Endodermal cell (in vitro differentiated cells): Measurements from ENCODE around the gene TARM1. TPM values are rescaled to one million over a fixed set of nuclear protein-coding genes. Genes with fewer than 3 reads are reported as not detected.

Experiments used
- DNase-seq: peaks from one replicate; pipeline ENCODE4 v3.0.0-alpha.2; 2017
- H3K27ac ChIP-seq: 2 replicates; pipeline ENCODE4 v1.5.1; 2013; ENCODE audit warnings: mild to moderate bottlenecking, low read depth, low read length, moderate library complexity
- H3K27me3 ChIP-seq: 2 replicates; pipeline ENCODE4 v1.6.1; 2013; ENCODE audit warnings: mild to moderate bottlenecking, low read length, moderate library complexity; ENCODE audit not compliant: insufficient read depth, control insufficient read depth, poor library complexity, severe bottlenecking
- H3K36me3 ChIP-seq: 2 replicates; pipeline ENCODE4 v1.7.0; 2013; ENCODE audit warnings: mild to moderate bottlenecking, low read length, moderate library complexity; ENCODE audit not compliant: control insufficient read depth, insufficient read depth
- H3K4me1 ChIP-seq: one replicate; pipeline ENCODE4 v1.7.0; 2013; ENCODE audit warnings: low read length; ENCODE audit not compliant: control insufficient read depth, insufficient read depth
- H3K4me3 ChIP-seq: 2 replicates; pipeline ENCODE4 v1.5.1; 2013; ENCODE audit warnings: mild to moderate bottlenecking, low read length, moderate library complexity
- H3K9ac ChIP-seq: 2 replicates; pipeline ENCODE4 v1.6.1; 2013; ENCODE audit warnings: mild to moderate bottlenecking, low read length, moderate library complexity; ENCODE audit not compliant: poor library complexity, severe bottlenecking; ENCODE audit errors: extremely low read depth
- H3K9me3 ChIP-seq: 2 replicates; pipeline ENCODE4 v1.6.1; 2013; ENCODE audit warnings: mild to moderate bottlenecking, low read length, moderate library complexity; ENCODE audit not compliant: control insufficient read depth
- H3K27ac Mint-ChIP-seq: 2 replicates; pipeline ENCODE4 v1.8.0; 2020; ENCODE audit warnings: mixed read lengths
- H3K27me3 Mint-ChIP-seq: 2 replicates; pipeline ENCODE4 v1.8.0; 2021; ENCODE audit warnings: mild to moderate bottlenecking, mixed read lengths; ENCODE audit not compliant: insufficient read depth
- H3K36me3 Mint-ChIP-seq: 2 replicates; pipeline ENCODE4 v1.8.0; 2020; ENCODE audit warnings: low read depth, mixed read lengths
- H3K4me1 Mint-ChIP-seq: 2 replicates; pipeline ENCODE4 v1.8.0; 2020; ENCODE audit warnings: mixed read lengths
- H3K4me3 Mint-ChIP-seq: 2 replicates; pipeline ENCODE4 v1.8.0; 2020; ENCODE audit warnings: mild to moderate bottlenecking, moderate library complexity, mixed read lengths
- H3K9me3 Mint-ChIP-seq: 2 replicates; pipeline ENCODE4 v1.8.0; 2020; ENCODE audit warnings: mild to moderate bottlenecking, mixed read lengths
- CTCF ChIP-seq: fragments of 200-600 bp; sonication (generic); conservative IDR thresholded peaks from 2 replicates; pipeline ENCODE4 v1.5.0; 2021; ENCODE audit warnings: antibody characterized with exemption, mild to moderate bottlenecking
- WGBS, 2 experiments: methylation state at CpG; one replicate each; pipeline versions ENCODE4 v1.1.5 to v1.1.7; 2013; ENCODE audit warnings: missing lambda C conversion rate in 2 of 2, mixed read lengths in 1 of 2; ENCODE audit not compliant: insufficient coverage in 1 of 2, insufficient read length in 1 of 2; 5-methylcytosine and 5-hydroxymethylcytosine counted together
- total RNA-seq, 2 donors: library from RNA; stranded (reverse); fragmentation: NEBNext Ultra II Directional in 1 of 2; extraction: Animal tissue kit (Norgen Biotek cat#: 25700) in 1 of 2; gene quantifications; 2 replicates in 1 of 2; 3 replicates in 1 of 2; pipeline ENCODE4 v1.2.1, GENCODE V29; 2021

The TARM1 gene
- total RNA-seq, 2 donors from 2014 or later, result not detected

DNA sequence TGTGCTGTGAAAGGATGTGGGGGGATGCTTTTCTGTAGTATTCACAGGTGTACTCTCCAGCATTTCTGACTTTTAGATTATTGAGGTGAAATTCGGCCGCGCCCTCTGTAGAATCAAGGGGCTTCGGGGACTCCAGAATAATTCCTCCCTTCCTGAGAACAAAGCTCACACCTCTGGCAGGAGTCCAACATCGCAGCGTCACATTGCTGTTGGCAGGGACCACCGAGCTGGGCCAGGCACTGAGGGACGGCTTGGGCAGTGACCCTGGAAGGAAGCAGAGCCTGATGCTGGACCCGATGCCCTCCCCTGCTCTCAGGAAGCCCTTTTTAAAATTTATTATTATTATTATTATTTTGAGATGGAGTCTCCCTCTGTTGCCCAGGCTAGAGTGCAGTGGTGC, 6.3 kb downstream of the TARM1 start:
- Mint-ChIP-seq H3K4me3 (no peak overlapping the region), H3K4me1 (no peaks in the 10 kb centered on the region), H3K9me3 (peaks cover 7% of the 10 kb centered on the region), H3K27me3 (peaks cover 7% of the 10 kb centered on the region), H3K27ac (no peak overlapping the region), H3K36me3 (no peaks in the 10 kb centered on the region)
- no peaks in the 10 kb centered on the region for H3K27me3 ChIP-seq
- H3K4me3 ChIP-seq, result no peak overlapping the region
- no peaks in the 10 kb centered on the region for H3K36me3 ChIP-seq
- no peak for DNase-seq
- TF ChIP-seq CTCF, result no peak
- H3K4me1 ChIP-seq, result no peaks in the 10 kb centered on the region
- 99 to 100% methylated on average over 2 to 8 of the region's 9 CpGs for WGBS, 2 experiments
- no peak overlapping the region for H3K9ac ChIP-seq
- H3K9me3 ChIP-seq, result no peaks in the 10 kb centered on the region
- no peak overlapping the region for H3K27ac ChIP-seq

- H3K9me3 Mint-ChIP-seq, result no peaks in the 10 kb centered on the region
- DNase-seq, result no peak
Measured at GRCh38 chr19:54073829-54074228, 7.3 kb downstream of the TARM1 start.

DNA sequence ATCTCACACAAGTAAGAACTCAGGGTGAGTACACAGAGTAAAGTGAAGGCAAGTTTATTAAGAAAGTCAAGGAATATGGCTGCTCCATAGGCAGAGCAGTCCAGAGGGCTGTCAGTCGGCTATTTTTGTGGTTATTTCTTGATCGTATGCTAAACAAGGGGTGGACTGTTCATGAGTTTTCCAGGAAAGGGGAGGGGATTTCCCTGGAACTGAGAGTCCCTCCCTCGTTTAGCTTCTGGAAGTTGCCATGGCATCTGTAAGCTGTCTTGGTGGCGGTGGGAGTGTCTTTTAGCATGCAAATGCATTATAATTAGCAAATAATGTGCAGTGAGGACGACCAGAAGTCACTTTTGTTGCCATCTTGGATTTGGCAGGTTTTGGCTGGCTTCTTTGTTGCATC, 11.7 kb downstream of the TARM1 start:
- H3K36me3 Mint-ChIP-seq, result no peaks in the 10 kb centered on the region
- no peak overlapping the region for H3K9ac ChIP-seq
- H3K4me1 ChIP-seq, result no peaks in the 10 kb centered on the region
- 95 to 97% methylated on average over 4 to 5 of the region's 5 CpGs for WGBS, 2 experiments
- no peak overlapping the region for H3K4me3 Mint-ChIP-seq
- no peak overlapping the region for H3K27ac ChIP-seq
- H3K27me3 ChIP-seq, result no peaks in the 10 kb centered on the region
- H3K36me3 ChIP-seq, result no peaks in the 10 kb centered on the region
- no peak for TF ChIP-seq CTCF
- H3K27me3 Mint-ChIP-seq, result peaks cover 2% of the 10 kb centered on the region
- H3K9me3 ChIP-seq, result no peaks in the 10 kb centered on the region
- no peak for DNase-seq
- H3K9me3 Mint-ChIP-seq, result no peaks in the 10 kb centered on the region
- no peaks in the 10 kb centered on the region for H3K4me1 Mint-ChIP-seq
- no peak overlapping the region for H3K4me3 ChIP-seq
- H3K27ac Mint-ChIP-seq, result no peak overlapping the region

More at GRCh38 chr19:54073829-54074228, 7.3 kb downstream of the TARM1 start:
- Histone ChIP-seq H3K27me3 (no peaks in the 10 kb centered on the region), H3K9me3 (no peaks in the 10 kb centered on the region), H3K9ac (no peak overlapping the region), H3K27ac (no peak overlapping the region), H3K4me3 (no peak overlapping the region), H3K36me3 (no peaks in the 10 kb centered on the region), H3K4me1 (no peaks in the 10 kb centered on the region)
- peaks cover 7% of the 10 kb centered on the region for H3K27me3 Mint-ChIP-seq
- 93 to 94% methylated on average over 5 to 10 of the region's 10 CpGs for WGBS, 2 experiments
- TF ChIP-seq CTCF, result no peak
- H3K27ac Mint-ChIP-seq, result no peak overlapping the region
- H3K36me3 Mint-ChIP-seq, result no peaks in the 10 kb centered on the region
- H3K4me1 Mint-ChIP-seq, result no peaks in the 10 kb centered on the region
- H3K4me3 Mint-ChIP-seq, result no peak overlapping the region
